HEK293T (cell line): Measurements from ENCODE around the gene KDM8.
"Not testable (repeated sequence)": the region's sequence is repeated elsewhere in the genome, so short reads cannot be mapped to it uniquely, and the experiment has no call there.

Source experiments
- FOXK2 ChIP-seq: fragments of 450-650 bp; IDR thresholded peaks from 2 replicates; pipeline ENCODE4 v1.6.1; 2016; ENCODE audit warnings: mild to moderate bottlenecking
- FOXM1 ChIP-seq: fragments of 450-650 bp; IDR thresholded peaks from 2 replicates; pipeline ENCODE4 v1.6.1; 2017; ENCODE audit warnings: mild to moderate bottlenecking, borderline replicate concordance

DNA sequence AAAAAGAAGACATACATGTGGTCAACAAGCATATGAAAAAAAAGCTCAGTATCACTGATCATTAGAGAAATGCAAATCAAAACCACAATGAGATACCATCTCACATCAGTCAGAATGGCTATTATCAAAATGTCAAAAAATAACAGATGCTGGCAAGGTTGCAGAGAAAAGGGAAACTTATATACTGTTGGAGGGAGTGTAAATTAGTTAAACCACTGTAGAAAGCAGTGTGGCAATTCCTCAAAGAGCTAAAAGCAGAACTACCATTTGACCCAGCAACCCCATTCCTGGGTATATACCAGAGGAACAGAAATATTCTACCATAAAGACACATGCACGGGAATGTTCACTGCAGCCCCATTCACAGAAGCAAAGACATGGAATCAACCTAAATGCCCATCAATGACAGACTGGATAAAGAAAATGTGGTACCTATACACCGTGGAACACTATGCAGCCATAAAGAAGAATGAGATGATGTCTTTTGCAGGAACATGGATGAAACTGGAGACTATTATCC lies 59.6 kb downstream of the KDM8 start:
- not testable (repeated sequence) for TF ChIP-seq FOXM1, FOXK2
